ENCODE results near the gene GBP4. TPM values are rescaled to one million over a fixed set of nuclear protein-coding genes. Genes with fewer than 3 reads are reported as not detected.

Gene GBP4
- total and polyA plus RNA-seq, 2 of the 4 experiments (the other 2 are of a cell fraction), result not detected

- no peak overlapping the region for H4K8ac ChIP-seq (ENCODE audit: low read depth in 2 of 2, low read length in 2 of 2)
- no peak overlapping the region for H3K27ac ChIP-seq (ENCODE audit: insufficient read depth, low read length)
- intact Hi-C loops (cut with micrococcal nuclease) (no loop called here), in situ Hi-C loops (cut with MboI; ENCODE audit: low sequenced_read_pairs) (no loop called here), dilution Hi-C loops (cut with HindIII; ENCODE audit: low sequenced_read_pairs, unreplicated experiment) (no loop called here)
- no peak overlapping the region for H3K4ac ChIP-seq (ENCODE audit: low read depth, low read length)
- ATAC-seq (ENCODE audit: low read depth) (no peak), DNase-seq (no peak)
- no peak overlapping the region for H2AK5ac ChIP-seq (ENCODE audit: low read depth, low read length)
- H3K9ac ChIP-seq (ENCODE audit: low read depth, low read length), result no peak overlapping the region
- no CpG with 5 or more reads among the region's 3 CpGs for WGBS, 2 experiments (ENCODE audit: extremely low coverage in 2 of 2, insufficient read length in 1 of 2)
- H3K4me1 ChIP-seq (ENCODE audit: control insufficient read depth, insufficient read depth, low read length), result no peaks in the 10 kb centered on the region
- H3K14ac ChIP-seq (replicated peaks; ENCODE audit: low read depth, low read length), result no peak overlapping the region
- H3K4me2 ChIP-seq (ENCODE audit: low read depth, low read length), result no peak overlapping the region
- no peak overlapping the region for H2AK9ac ChIP-seq (replicated peaks; ENCODE audit: low read depth, low read length, poor library complexity)
- no peak overlapping the region for H3K23ac ChIP-seq (ENCODE audit: low read depth, low read length)
- no peak overlapping the region for H2AFZ ChIP-seq (replicated peaks; ENCODE audit: low read length, poor library complexity)
- no peaks in the 10 kb centered on the region for H3K79me1 ChIP-seq (ENCODE audit: low read depth in 1 of 2, low read length in 2 of 2)
- H4K5ac ChIP-seq (ENCODE audit: low read depth, low read length), result no peak overlapping the region
- H3K4me3 ChIP-seq (ENCODE audit: insufficient read depth, low read depth, low read length), result no peak overlapping the region
- CTCF ChIA-PET, result no interaction called here
- H2BK15ac ChIP-seq (ENCODE audit: low read depth, low read length), result no peak overlapping the region
- H3K27me3 ChIP-seq (ENCODE audit: control insufficient read depth, insufficient read depth, low read length), result no peaks in the 10 kb centered on the region
- no peak overlapping the region for H3K18ac ChIP-seq (ENCODE audit: low read depth, low read length)
- H3K56ac ChIP-seq (ENCODE audit: extremely low read depth, insufficient read depth, low read length), result no peak overlapping the region
- no peak for TF ChIP-seq RFX5 (IDR thresholded peaks at IDR 0.05; ENCODE audit: low read depth, low read length)
- no peak for TF ChIP-seq BHLHE40 (IDR thresholded peaks at IDR 0.05; ENCODE audit: low read depth, low read length)
- no peak for TF ChIP-seq CEBPB (IDR thresholded peaks at IDR 0.05; ENCODE audit: low read depth, low read length)
- POLR2A ChIA-PET (ENCODE audit: unreplicated experiment), result no interaction called here
- H3K9me1 ChIP-seq (ENCODE audit: insufficient read depth, low read length), result no peaks in the 10 kb centered on the region
- no peak overlapping the region for H2BK120ac ChIP-seq (ENCODE audit: low read depth, low read length)
- BruUV-seq (replicated peaks), result no TSS peak
- H3K36me3 ChIP-seq (ENCODE audit: control insufficient read depth, insufficient read depth, low read length), result no peaks in the 10 kb centered on the region
- H2BK5ac ChIP-seq (ENCODE audit: low read depth, low read length, poor library complexity, severe bottlenecking), result no peak overlapping the region
- H2BK20ac ChIP-seq (ENCODE audit: low read depth, low read length), result no peak overlapping the region
- no peak overlapping the region for H4K91ac ChIP-seq (ENCODE audit: insufficient read depth, low read depth, low read length)
- no peaks in the 10 kb centered on the region for H3K9me3 ChIP-seq (ENCODE audit: control insufficient read depth, insufficient read depth, low read length)
- no peaks in the 10 kb centered on the region for H4K20me1 ChIP-seq (ENCODE audit: insufficient read depth, low read length)
Observed at GRCh38 chr1:89174491-89174890, 24.3 kb downstream of the GBP4 start.
